Liver (tissue), 9 donors: Measurements from ENCODE around the gene DOK1. TPM values are rescaled to one million over a fixed set of nuclear protein-coding genes. Genes with fewer than 3 reads are reported as not detected.

ENCODE experiments used
- DNase-seq: peaks from one replicate; pipeline ENCODE4 v3.0.0-alpha.2; 2017; ENCODE audit warnings: low spot score
- H3K27ac ChIP-seq, 2 donors: one replicate each; pipeline ENCODE4 v1.7.0; 2013; ENCODE audit warnings: inconsistent platforms in 2 of 2, low read length in 2 of 2, control low read depth in 1 of 2, low read depth in 1 of 2, mild to moderate bottlenecking in 1 of 2
- H3K27me3 ChIP-seq, 4 donors: one replicate each; pipeline versions ENCODE4 v1.6.1 to v1.7.0; 2013; ENCODE audit warnings: low read length in 3 of 4, inconsistent platforms in 1 of 4, mild to moderate bottlenecking in 1 of 4, moderate library complexity in 1 of 4; ENCODE audit not compliant: control insufficient read depth in 4 of 4, insufficient read depth in 4 of 4
- H3K36me3 ChIP-seq, 4 donors: one replicate each; pipeline versions ENCODE4 v1.6.1 to v1.7.0; 2013; ENCODE audit warnings: low read length in 3 of 4, mild to moderate bottlenecking in 3 of 4, low read depth in 1 of 4, moderate library complexity in 1 of 4; ENCODE audit not compliant: control insufficient read depth in 4 of 4, insufficient read depth in 3 of 4
- H3K4me1 ChIP-seq, 4 donors: one replicate each; pipeline versions ENCODE4 v1.6.1 to v1.7.0; 2013; ENCODE audit warnings: low read length in 3 of 4, mild to moderate bottlenecking in 3 of 4, moderate library complexity in 1 of 4; ENCODE audit not compliant: control insufficient read depth in 4 of 4, insufficient read depth in 4 of 4
- H3K4me3 ChIP-seq, 3 donors: one replicate each; pipeline versions ENCODE4 v1.6.1 to v1.7.0; 2013; ENCODE audit warnings: low read length in 3 of 3, control low read depth in 1 of 3, low read depth in 1 of 3, mild to moderate bottlenecking in 1 of 3
- H3K9ac ChIP-seq, 2 donors: one replicate each; pipeline ENCODE4 v1.7.0; 2013; ENCODE audit warnings: low read length in 2 of 2, mild to moderate bottlenecking in 2 of 2, moderate library complexity in 2 of 2, control low read depth in 1 of 2, low read depth in 1 of 2
- H3K9me3 ChIP-seq, 4 donors: one replicate each; pipeline versions ENCODE4 v1.6.1 to v1.7.0; 2013; ENCODE audit warnings: low read length in 3 of 4; ENCODE audit not compliant: control insufficient read depth in 4 of 4
- CTCF ChIP-seq: fragments of 150-350 bp; IDR thresholded peaks from 2 replicates; pipeline ENCODE4 v1.5.1; 2017; ENCODE audit warnings: improper control_type of control experiment, low read depth, low read length; ENCODE audit not compliant: missing input control
- FOXA2 ChIP-seq: IDR thresholded peaks from 2 replicates; pipeline ENCODE4 v1.6.1; 2016; ENCODE audit warnings: antibody characterized with exemption
- GABPA ChIP-seq, 2 donors: IDR thresholded peaks in 1 of 2; conservative IDR thresholded peaks in 1 of 2; 2 replicates each; pipeline ENCODE4 v1.6.1; 2016; ENCODE audit warnings: antibody characterized with exemption in 2 of 2, mild to moderate bottlenecking in 1 of 2, moderate library complexity in 1 of 2
- HNF4A ChIP-seq, 2 donors: conservative IDR thresholded peaks; 2 replicates each; pipeline ENCODE4 v1.6.1; 2016; ENCODE audit warnings: antibody characterized with exemption in 2 of 2, mild to moderate bottlenecking in 2 of 2
- RAD21 ChIP-seq, 2 donors: IDR thresholded peaks; 2 replicates each; pipeline ENCODE4 v1.6.1; 2016; ENCODE audit warnings: antibody characterized with exemption in 2 of 2, mild to moderate bottlenecking in 2 of 2
- REST ChIP-seq: IDR thresholded peaks from 2 replicates; pipeline ENCODE4 v1.6.1; 2016; ENCODE audit warnings: antibody characterized with exemption, mild to moderate bottlenecking
- RXRA ChIP-seq, 2 donors: IDR thresholded peaks; 2 replicates each; pipeline ENCODE4 v1.6.1; 2017 to 2018; ENCODE audit warnings: antibody characterized with exemption in 2 of 2, mild to moderate bottlenecking in 1 of 2
- SP1 ChIP-seq: IDR thresholded peaks from 2 replicates; pipeline ENCODE4 v1.6.1; 2018; ENCODE audit warnings: antibody characterized with exemption, mild to moderate bottlenecking
- TAF1 ChIP-seq: conservative IDR thresholded peaks from 2 replicates; pipeline ENCODE4 v1.6.1; 2016; ENCODE audit warnings: antibody characterized with exemption, mild to moderate bottlenecking
- WGBS: extraction: QIAGEN DNeasy Blood & Tissue Kit; methylation state at CpG from one replicate; pipeline ENCODE4 v1.1.7; 2013; 5-methylcytosine and 5-hydroxymethylcytosine counted together
- polyA plus RNA-seq, 2 donors: library from polyadenylated mRNA; stranded (reverse) in 1 of 2; unstranded in 1 of 2; fragments of 200-250 nt in 1 of 2; fragments of >200 nt in 1 of 2; fragmentation: Nextera tagmentation in 1 of 2; extraction: Ambion mirVana in 1 of 2; gene quantifications; one replicate each; pipeline versions ENCODE4 v1.2.1 to v1.2.3, GENCODE V29; 2013 to 2015
- total RNA-seq, 2 donors: library from RNA; depleted of rRNA; stranded (reverse); fragments of >200 nt; gene quantifications; one replicate each; pipeline ENCODE4 v1.2.3, GENCODE V29; 2014
- donor health status: healthy.
- donor health status: healthy.
- donor health status: healthy.
- donor health status: healthy.
- donor health status: healthy.

DOK1 gene
- total and polyA plus RNA-seq, 4 donors, result 2.0 to 8.6 (median 4.1) TPM

- peak overlapping the region; percentile 15 to 48 for H3K9ac ChIP-seq
- peak overlapping the region; percentile 62 to 74 (median 67) for H3K4me3 ChIP-seq
- 8% methylated on average over 54 of the region's 54 CpGs for WGBS
- H3K27ac ChIP-seq, result peak overlapping the region; percentile 65 to 85
- H3K4me1 ChIP-seq, result peaks cover 8 to 26% (median 19%) of the 10 kb centered on the region in 4 donors
- peaks cover 9 to 26% (median 17%) of the 10 kb centered on the region in 4 donors for H3K36me3 ChIP-seq
- TF ChIP-seq HNF4A (conservative IDR thresholded peaks at IDR 0.05) (no peak), CTCF (no peak)
- no peaks in the 10 kb centered on the region for H3K27me3 ChIP-seq
- peak; percentile 84 for DNase-seq
- no peaks in the 10 kb centered on the region for H3K9me3 ChIP-seq
These were observed 24.0 kb upstream of the DOK1 start for GRCh38 chr2:74530239-74531187.

GRCh38 chr2:74531666-74532065, 22.9 kb upstream of the DOK1 start:
- no peak overlapping the region for H3K4me3 ChIP-seq
- TF ChIP-seq GABPA (IDR thresholded peaks at IDR 0.05 in 1 of 2, conservative IDR thresholded peaks at IDR 0.05 in 1 of 2) (no peak), TAF1 (no peak), FOXA2 (no peak)
- H3K4me1 ChIP-seq, result peaks cover 8 to 26% (median 19%) of the 10 kb centered on the region in 4 donors
- peaks cover 5 to 15% (median 7%) of the 10 kb centered on the region in 4 donors for H3K36me3 ChIP-seq
- H3K27ac ChIP-seq, result no peak overlapping the region
- no peak overlapping the region for H3K9ac ChIP-seq
- WGBS, result 89% methylated on average over 7 of the region's 7 CpGs
- H3K27me3 ChIP-seq, result no peaks in the 10 kb centered on the region
- no peak for DNase-seq
- H3K9me3 ChIP-seq, result no peaks in the 10 kb centered on the region

- Histone ChIP-seq H3K27ac (no peak overlapping the region), H3K27me3 (no peaks in the 10 kb centered on the region), H3K4me3 (no peak overlapping the region), H3K4me1 (peaks cover 8 to 26% (median 19%) of the 10 kb centered on the region in 4 donors), H3K9me3 (no peaks in the 10 kb centered on the region), H3K9ac (no peak overlapping the region), H3K36me3 (peaks cover under 1 to 10% (median 3%) of the 10 kb centered on the region in 4 donors)
- TF ChIP-seq FOXA2 (peak; percentile 37), SP1 (no peak), RAD21 (IDR thresholded peaks at IDR 0.05) (peak; percentile 87 to 89), RXRA (IDR thresholded peaks at IDR 0.05) (no peak), REST (no peak), GABPA (IDR thresholded peaks at IDR 0.05 in 1 of 2, conservative IDR thresholded peaks at IDR 0.05 in 1 of 2) (peak in 1 of 2 donors; percentile 16), CTCF (peak; percentile 50), TAF1 (no peak)
- DNase-seq, result no peak
These were observed 22.3 kb upstream of the DOK1 start for GRCh38 chr2:74532222-74532621.
